Immature natural killer cell (primary cell): ENCODE results near the gene SRRT. TPM values are rescaled to one million over a fixed set of nuclear protein-coding genes. Genes with fewer than 3 reads are reported as not detected.

Experiments used
- DNase-seq, 3 donors: peaks; one replicate each; pipeline ENCODE4 v3.0.0; 2022; ENCODE audit warnings: mixed read lengths in 1 of 3
- H3K27ac Mint-ChIP-seq, 6 donors: one replicate each; pipeline ENCODE4 v1.8.0; 2020; ENCODE audit warnings: mixed read lengths in 6 of 6, mild to moderate bottlenecking in 5 of 6, inconsistent platforms in 4 of 6, moderate library complexity in 3 of 6
- H3K27me3 Mint-ChIP-seq, 3 donors: one replicate each; pipeline ENCODE4 v1.8.0; 2020 to 2021; ENCODE audit warnings: low read depth in 3 of 3, mild to moderate bottlenecking in 3 of 3, mixed read lengths in 3 of 3, moderate library complexity in 3 of 3, inconsistent platforms in 1 of 3
- H3K36me3 Mint-ChIP-seq, 3 donors: one replicate each; pipeline ENCODE4 v1.8.0; 2020; ENCODE audit warnings: mixed read lengths in 3 of 3, inconsistent platforms in 2 of 3, mild to moderate bottlenecking in 2 of 3
- H3K4me1 Mint-ChIP-seq, 2 donors: one replicate each; pipeline ENCODE4 v1.8.0; 2020; ENCODE audit warnings: inconsistent platforms in 2 of 2, mild to moderate bottlenecking in 2 of 2, mixed read lengths in 2 of 2, moderate library complexity in 1 of 2
- H3K4me3 Mint-ChIP-seq, 5 donors: one replicate each; pipeline ENCODE4 v1.8.0; 2020; ENCODE audit warnings: mild to moderate bottlenecking in 5 of 5, mixed read lengths in 5 of 5, inconsistent platforms in 3 of 5, moderate library complexity in 3 of 5
- H3K9me3 Mint-ChIP-seq, 6 donors: one replicate each; pipeline ENCODE4 v1.8.0; 2020; ENCODE audit warnings: mild to moderate bottlenecking in 6 of 6, mixed read lengths in 6 of 6, inconsistent platforms in 4 of 6, moderate library complexity in 3 of 6
- polyA plus RNA-seq, 3 donors: library from polyadenylated mRNA; unstranded; fragments of 300-500 nt; fragmentation: Illumina TruSeq; gene quantifications; one replicate each; pipeline ENCODE4 v1.2.3, GENCODE V29; 2021

Gene SRRT
- polyA plus RNA-seq, 3 donors from 2014 or later = 24.9 to 73.4 (median 33.2) TPM

GRCh38 chr7:100879685-100880261 lies 4.9 kb downstream of the SRRT start:
- Mint-ChIP-seq H3K9me3 (no peaks in the 10 kb centered on the region), H3K27me3 (peaks cover 8 to 10% (median 9%) of the 10 kb centered on the region in 3 donors), H3K36me3 (peaks cover 19 to 33% (median 24%) of the 10 kb centered on the region in 3 donors), H3K4me1 (peaks cover 48 to 55% of the 10 kb centered on the region in 2 donors), H3K4me3 (peak overlapping the region in 1 of 5 donors; percentile 38), H3K27ac (peak overlapping the region in 1 of 6 donors; percentile 61)
- DNase-seq = no peak

DNA sequence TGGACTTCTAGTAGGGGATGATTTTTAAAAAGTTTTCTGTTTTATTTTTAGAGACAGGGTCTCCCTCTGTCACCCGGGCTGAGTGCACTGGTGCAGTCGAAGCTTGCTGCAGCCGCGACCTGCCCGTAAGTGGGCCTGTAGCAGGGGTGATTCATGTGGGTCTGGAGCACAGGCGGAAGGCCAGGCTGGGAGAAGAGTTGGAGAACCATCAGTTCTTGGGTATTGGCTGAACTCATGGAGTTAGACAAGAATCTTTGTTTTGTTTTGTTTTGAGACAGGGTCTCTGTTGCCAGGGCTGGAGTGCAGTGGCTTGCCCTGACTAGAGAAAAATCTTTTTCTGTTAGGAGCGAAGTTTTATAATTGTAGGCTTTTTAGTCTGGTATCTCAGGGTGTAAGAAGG lies 5.7 kb downstream of the SRRT start:
- Mint-ChIP-seq H3K27me3 (peaks cover under 1 to 6% (median 4%) of the 10 kb centered on the region in 3 donors), H3K36me3 (peaks cover 25 to 40% (median 26%) of the 10 kb centered on the region in 3 donors), H3K4me1 (peaks cover 42 to 46% of the 10 kb centered on the region in 2 donors), H3K4me3 (no peak overlapping the region), H3K9me3 (no peaks in the 10 kb centered on the region), H3K27ac (no peak overlapping the region)
- DNase-seq = no peak

DNA sequence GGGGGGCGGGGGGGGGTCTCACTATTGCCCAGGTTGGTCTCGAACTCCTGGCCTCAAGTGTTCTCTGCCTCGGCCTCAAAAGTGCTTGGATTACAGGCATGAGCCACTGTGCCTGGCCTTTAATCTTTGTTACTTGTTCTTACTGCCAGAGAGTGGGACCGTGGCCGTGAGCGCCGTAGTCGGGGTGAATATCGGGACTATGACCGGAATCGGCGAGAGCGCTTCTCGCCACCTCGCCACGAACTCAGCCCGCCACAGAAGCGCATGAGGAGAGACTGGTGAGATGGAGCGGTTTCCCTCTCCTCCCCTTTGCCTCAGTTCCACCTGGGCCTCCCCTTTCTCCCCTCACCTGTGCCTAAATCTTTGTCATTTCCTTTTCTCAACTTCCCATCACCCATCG lies 6.2 kb downstream of the SRRT start:
- peaks cover 41 to 42% of the 10 kb centered on the region in 2 donors for H3K4me1 Mint-ChIP-seq
- H3K4me3 Mint-ChIP-seq = no peak overlapping the region
- peaks cover 1 to 4% (median 4%) of the 10 kb centered on the region in 3 donors for H3K27me3 Mint-ChIP-seq
- no peaks in the 10 kb centered on the region for H3K9me3 Mint-ChIP-seq
- no peak for DNase-seq
- H3K36me3 Mint-ChIP-seq = peaks cover 28 to 45% (median 30%) of the 10 kb centered on the region in 3 donors
- H3K27ac Mint-ChIP-seq = peak overlapping the region in 2 of 6 donors; percentile 59 to 67

GRCh38 chr7:100882201-100882600 lies 7.3 kb downstream of the SRRT start:
- H3K4me1 Mint-ChIP-seq = peaks cover 33 to 36% of the 10 kb centered on the region in 2 donors
- no peak for DNase-seq
- H3K4me3 Mint-ChIP-seq = no peak overlapping the region
- peaks cover 4 to 9% (median 6%) of the 10 kb centered on the region in 3 donors for H3K27me3 Mint-ChIP-seq
- peaks cover 35 to 50% (median 38%) of the 10 kb centered on the region in 3 donors for H3K36me3 Mint-ChIP-seq
- no peak overlapping the region for H3K27ac Mint-ChIP-seq
- no peaks in the 10 kb centered on the region for H3K9me3 Mint-ChIP-seq

DNA sequence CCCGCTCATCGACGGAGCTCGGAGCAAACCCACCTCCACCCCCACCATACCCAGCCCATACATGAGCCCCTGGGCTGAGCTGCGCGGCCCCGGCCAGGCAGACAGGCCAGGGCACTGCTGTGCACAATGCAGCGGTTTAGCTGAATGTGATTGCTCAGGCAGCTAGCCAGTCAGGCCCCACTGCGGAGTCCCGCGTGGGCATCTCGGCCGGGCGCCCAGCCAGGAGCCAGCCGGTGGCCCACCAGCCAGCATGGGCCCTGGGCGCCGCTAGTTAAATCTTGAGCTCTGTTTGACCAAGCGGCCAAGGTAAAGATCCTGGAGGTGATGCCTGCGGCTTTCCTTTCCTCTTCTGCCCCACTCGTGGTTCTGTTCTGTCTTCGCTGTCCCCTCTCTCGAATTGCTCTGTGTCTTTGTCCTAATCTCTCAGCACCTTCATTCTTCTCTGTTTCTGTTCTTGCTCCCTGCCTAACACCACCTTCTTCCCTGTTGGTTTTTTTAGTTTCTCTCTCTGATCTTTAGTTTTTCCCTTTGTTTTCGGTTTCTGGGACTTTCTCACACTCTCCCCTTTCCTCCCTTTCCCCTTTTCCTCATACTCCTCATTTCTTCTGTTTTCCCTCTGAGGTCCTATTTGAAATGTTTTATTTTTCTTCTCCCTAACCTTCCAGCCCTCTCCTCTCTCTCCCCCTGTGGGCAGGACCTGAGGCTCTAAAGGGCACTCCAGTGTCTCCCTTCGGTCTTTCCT lies 8.1 kb downstream of the SRRT start:
- peaks cover 4 to 11% (median 10%) of the 10 kb centered on the region in 3 donors for H3K27me3 Mint-ChIP-seq
- no peaks in the 10 kb centered on the region for H3K9me3 Mint-ChIP-seq
- H3K4me3 Mint-ChIP-seq = no peak overlapping the region
- peaks cover 35 to 51% (median 44%) of the 10 kb centered on the region in 3 donors for H3K36me3 Mint-ChIP-seq
- no peak for DNase-seq
- peak overlapping the region in 2 of 6 donors; percentile 43 to 49 for H3K27ac Mint-ChIP-seq
- peaks cover 38 to 40% of the 10 kb centered on the region in 2 donors for H3K4me1 Mint-ChIP-seq

DNA sequence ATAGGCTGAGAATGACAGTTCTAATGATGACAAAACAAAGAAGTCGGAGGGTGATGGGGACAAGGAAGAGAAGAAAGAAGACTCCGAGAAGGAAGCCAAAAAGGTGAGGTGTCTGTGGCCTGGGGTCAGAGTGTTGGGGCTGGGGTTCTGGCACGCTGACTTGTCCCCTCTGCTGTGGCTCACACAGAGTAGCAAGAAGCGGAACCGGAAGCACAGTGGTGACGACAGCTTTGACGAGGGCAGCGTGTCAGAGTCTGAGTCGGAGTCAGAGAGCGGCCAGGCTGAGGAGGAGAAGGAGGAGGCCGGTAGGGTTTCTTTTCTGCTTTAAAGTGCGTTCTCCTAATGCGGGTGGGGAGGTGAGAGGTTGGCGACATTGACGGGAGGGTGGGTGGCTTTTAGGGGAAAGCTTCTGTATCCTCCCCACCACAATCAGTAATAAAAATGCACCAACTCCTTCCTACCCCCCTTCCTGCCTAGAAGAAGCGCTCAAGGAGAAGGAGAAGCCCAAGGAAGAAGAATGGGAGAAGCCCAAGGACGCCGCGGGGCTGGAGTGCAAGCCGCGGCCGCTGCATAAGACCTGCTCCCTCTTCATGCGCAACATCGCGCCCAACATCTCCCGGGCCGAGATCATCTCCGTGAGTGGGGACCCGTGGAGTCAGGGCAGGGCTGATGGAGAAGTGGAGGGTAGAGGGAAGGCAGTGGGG lies 10.0 kb downstream of the SRRT start:
- peaks cover 25 to 47% (median 38%) of the 10 kb centered on the region in 3 donors for H3K36me3 Mint-ChIP-seq
- DNase-seq = peak in 1 of 3 donors; percentile 46
- peaks cover 28% of the 10 kb centered on the region in 2 donors for H3K4me1 Mint-ChIP-seq
- H3K27ac Mint-ChIP-seq = peak overlapping the region; percentile 19 to 82 (median 76)
- H3K27me3 Mint-ChIP-seq = peaks cover 4 to 11% (median 10%) of the 10 kb centered on the region in 3 donors
- H3K4me3 Mint-ChIP-seq = peak overlapping the region in 2 of 5 donors; percentile 8 to 60
- H3K9me3 Mint-ChIP-seq = no peaks in the 10 kb centered on the region

GRCh38 chr7:100885440-100886141 lies 10.7 kb downstream of the SRRT start:
- peaks cover 25 to 44% (median 37%) of the 10 kb centered on the region in 3 donors for H3K36me3 Mint-ChIP-seq
- H3K27ac Mint-ChIP-seq = peak overlapping the region in 4 of 6 donors; percentile 11 to 45 (median 23)
- no peak for DNase-seq
- H3K4me1 Mint-ChIP-seq = peaks cover 29 to 31% of the 10 kb centered on the region in 2 donors
- peaks cover 4 to 11% (median 10%) of the 10 kb centered on the region in 3 donors for H3K27me3 Mint-ChIP-seq
- no peak overlapping the region for H3K4me3 Mint-ChIP-seq
- H3K9me3 Mint-ChIP-seq = no peaks in the 10 kb centered on the region

- Mint-ChIP-seq H3K9me3 (no peaks in the 10 kb centered on the region), H3K4me1 (peaks cover 28 to 36% of the 10 kb centered on the region in 2 donors), H3K27ac (peak overlapping the region in 2 of 6 donors; percentile 11 to 62), H3K27me3 (peaks cover 4 to 11% (median 10%) of the 10 kb centered on the region in 3 donors), H3K4me3 (no peak overlapping the region), H3K36me3 (peaks cover 24 to 41% (median 37%) of the 10 kb centered on the region in 3 donors)
- no peak for DNase-seq
Measured at GRCh38 chr7:100886142-100886935, 11.4 kb downstream of the SRRT start.

DNA sequence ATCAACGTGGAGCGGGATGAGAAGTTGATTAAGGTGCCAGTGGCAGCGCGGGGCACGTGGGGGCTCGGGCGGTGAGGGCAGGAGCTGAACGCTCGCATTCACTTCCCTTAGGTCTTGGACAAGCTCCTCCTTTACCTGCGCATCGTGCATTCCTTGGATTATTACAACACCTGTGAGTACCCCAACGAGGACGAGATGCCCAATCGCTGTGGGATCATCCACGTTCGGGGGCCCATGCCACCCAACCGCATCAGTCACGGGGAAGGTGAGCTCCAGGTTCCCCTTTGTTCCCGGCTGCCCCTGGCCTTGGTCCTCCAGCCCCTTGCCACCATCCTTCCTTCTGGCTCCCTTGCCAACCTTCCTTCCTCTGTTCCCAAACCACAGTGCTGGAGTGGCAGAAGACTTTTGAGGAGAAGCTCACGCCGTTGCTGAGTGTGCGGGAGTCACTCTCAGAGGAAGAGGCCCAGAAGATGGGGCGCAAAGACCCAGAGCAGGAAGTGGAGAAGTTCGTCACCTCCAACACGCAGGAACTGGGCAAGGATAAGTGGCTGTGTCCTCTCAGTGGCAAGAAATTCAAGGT lies 12.1 kb downstream of the SRRT start:
- DNase-seq = no peak
- Mint-ChIP-seq H3K9me3 (no peaks in the 10 kb centered on the region), H3K27me3 (peaks cover 6 to 15% (median 11%) of the 10 kb centered on the region in 3 donors), H3K4me1 (peaks cover 30 to 40% of the 10 kb centered on the region in 2 donors), H3K36me3 (peaks cover 22 to 39% (median 37%) of the 10 kb centered on the region in 3 donors), H3K4me3 (peak overlapping the region in 3 of 5 donors; percentile 17 to 54 (median 44)), H3K27ac (peak overlapping the region in 4 of 6 donors; percentile 67 to 79 (median 73))

- Mint-ChIP-seq H3K4me1 (peaks cover 30 to 40% of the 10 kb centered on the region in 2 donors), H3K36me3 (peaks cover 22 to 39% (median 37%) of the 10 kb centered on the region in 3 donors), H3K27me3 (peaks cover 6 to 15% (median 14%) of the 10 kb centered on the region in 3 donors), H3K4me3 (peak overlapping the region; percentile 40 to 90 (median 67)), H3K27ac (peak overlapping the region; percentile 67 to 87 (median 78)), H3K9me3 (peaks cover 0 to 2% (median 0%) of the 10 kb centered on the region in 6 donors)
- DNase-seq = no peak
Measured at GRCh38 chr7:100887516-100888290, 12.8 kb downstream of the SRRT start.

DNA sequence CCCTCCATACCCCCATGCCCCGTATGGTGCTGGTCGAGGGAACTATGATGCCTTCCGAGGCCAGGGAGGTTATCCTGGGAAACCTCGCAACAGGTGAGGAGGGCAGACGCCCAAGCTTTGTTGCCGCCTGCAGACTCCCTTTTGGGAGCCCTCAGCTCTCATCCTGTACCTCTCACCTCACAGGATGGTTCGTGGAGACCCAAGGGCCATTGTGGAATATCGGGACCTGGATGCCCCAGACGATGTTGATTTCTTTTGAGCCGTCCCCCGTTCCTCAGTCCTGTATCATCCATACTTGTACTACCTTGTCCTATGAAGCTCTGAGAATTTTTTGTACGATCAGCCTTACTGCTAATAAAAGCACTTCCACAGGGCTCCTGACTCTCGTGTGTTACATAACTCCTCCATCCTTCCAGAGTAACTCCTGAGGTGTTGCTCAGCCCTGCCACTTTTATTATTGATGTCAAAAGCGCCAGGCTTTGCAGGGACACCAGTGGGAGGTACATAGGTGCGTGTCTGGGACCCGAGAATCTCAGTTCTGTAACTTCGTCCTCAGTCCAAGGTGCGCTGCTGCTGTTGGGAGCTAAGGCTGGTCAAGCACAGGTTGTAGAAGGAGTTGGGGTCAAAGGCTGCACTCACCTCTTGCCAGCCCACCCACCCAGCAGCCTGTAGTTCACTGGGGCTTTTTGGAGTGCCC lies 13.5 kb downstream of the SRRT start:
- Mint-ChIP-seq H3K36me3 (peaks cover 17 to 34% (median 32%) of the 10 kb centered on the region in 3 donors), H3K4me1 (peaks cover 30 to 34% of the 10 kb centered on the region in 2 donors)
- DNase-seq = no peak

More for the DNA sequence above, 13.5 kb downstream of the SRRT start:
- H3K4me3 Mint-ChIP-seq = peak overlapping the region; percentile 48 to 90 (median 66)
- peak overlapping the region in 4 of 6 donors; percentile 75 to 87 (median 78) for H3K27ac Mint-ChIP-seq
- H3K27me3 Mint-ChIP-seq = peaks cover 4 to 15% (median 15%) of the 10 kb centered on the region in 3 donors
- H3K9me3 Mint-ChIP-seq = peaks cover 0 to 2% (median 0%) of the 10 kb centered on the region in 6 donors
